ENCODE data around the gene UVRAG.

UVRAG gene

GRCh38 chr11:76073724-76074123, 258.7 kb downstream of the UVRAG start:
- TF ChIP-seq USF1 (IDR thresholded peaks at IDR 0.05) = no peak
- TF ChIP-seq REST (IDR thresholded peaks at IDR 0.05; ENCODE audit: low read depth) = no peak
- TF ChIP-seq EP300 (IDR thresholded peaks at IDR 0.05; ENCODE audit: borderline replicate concordance) = no peak
- TF ChIP-seq TAF1 (IDR thresholded peaks at IDR 0.05; ENCODE audit: low read depth) = no peak
- TF ChIP-seq CREB1 (IDR thresholded peaks at IDR 0.05; ENCODE audit: low read depth) = no peak
- TF ChIP-seq FOXM1 (IDR thresholded peaks at IDR 0.05; ENCODE audit: borderline replicate concordance, low read depth) = no peak
- no peak for TF ChIP-seq MAX (IDR thresholded peaks at IDR 0.05)
- TF ChIP-seq TCF12 (IDR thresholded peaks at IDR 0.05; ENCODE audit: low read depth) = no peak
- TF ChIP-seq EGR1 (IDR thresholded peaks at IDR 0.05) = no peak
- no peak for TF ChIP-seq NFIC (IDR thresholded peaks at IDR 0.05)
- no peak for TF ChIP-seq CEBPB (IDR thresholded peaks at IDR 0.05)
- TF ChIP-seq TEAD4 (IDR thresholded peaks at IDR 0.05) = no peak
- no peak for TF ChIP-seq ZBTB7A (IDR thresholded peaks at IDR 0.05; ENCODE audit: low read depth)
- TF ChIP-seq YY1 (IDR thresholded peaks at IDR 0.05; ENCODE audit: low read depth) = no peak
- no peak for TF ChIP-seq RAD21 (IDR thresholded peaks at IDR 0.05; ENCODE audit: low read depth)

GRCh38 chr11:76074148-76075095, 259.4 kb downstream of the UVRAG start:
- TF ChIP-seq CREB1 (IDR thresholded peaks at IDR 0.05; ENCODE audit: low read depth) = no peak
- TF ChIP-seq EGR1 (IDR thresholded peaks at IDR 0.05) = no peak
- no peak for TF ChIP-seq TAF1 (IDR thresholded peaks at IDR 0.05; ENCODE audit: low read depth)
- TF ChIP-seq TEAD4 (IDR thresholded peaks at IDR 0.05) = no peak
- no peak for TF ChIP-seq MAX (IDR thresholded peaks at IDR 0.05)
- no peak for TF ChIP-seq ZBTB7A (IDR thresholded peaks at IDR 0.05; ENCODE audit: low read depth)
- no peak for TF ChIP-seq EP300 (IDR thresholded peaks at IDR 0.05; ENCODE audit: borderline replicate concordance)
- no peak for TF ChIP-seq REST (IDR thresholded peaks at IDR 0.05; ENCODE audit: low read depth)
- TF ChIP-seq RAD21 (IDR thresholded peaks at IDR 0.05; ENCODE audit: low read depth) = no peak
- TF ChIP-seq YY1 (IDR thresholded peaks at IDR 0.05; ENCODE audit: low read depth) = no peak
- no peak for TF ChIP-seq TCF12 (IDR thresholded peaks at IDR 0.05; ENCODE audit: low read depth)
- TF ChIP-seq NFIC (IDR thresholded peaks at IDR 0.05) = no peak
- TF ChIP-seq USF1 (IDR thresholded peaks at IDR 0.05) = no peak
- no peak for TF ChIP-seq FOXM1 (IDR thresholded peaks at IDR 0.05; ENCODE audit: borderline replicate concordance, low read depth)
- TF ChIP-seq CEBPB (IDR thresholded peaks at IDR 0.05) = no peak

- TF ChIP-seq TCF12 (IDR thresholded peaks at IDR 0.05; ENCODE audit: low read depth) (no peak), TAF1 (IDR thresholded peaks at IDR 0.05; ENCODE audit: low read depth) (no peak), CREB1 (IDR thresholded peaks at IDR 0.05; ENCODE audit: low read depth) (no peak), USF1 (IDR thresholded peaks at IDR 0.05) (no peak), ZBTB7A (IDR thresholded peaks at IDR 0.05; ENCODE audit: low read depth) (no peak), RAD21 (IDR thresholded peaks at IDR 0.05; ENCODE audit: low read depth) (no peak), YY1 (IDR thresholded peaks at IDR 0.05; ENCODE audit: low read depth) (no peak), CEBPB (IDR thresholded peaks at IDR 0.05) (no peak), EGR1 (IDR thresholded peaks at IDR 0.05) (no peak), REST (IDR thresholded peaks at IDR 0.05; ENCODE audit: low read depth) (no peak), EP300 (IDR thresholded peaks at IDR 0.05; ENCODE audit: borderline replicate concordance) (no peak), FOXM1 (IDR thresholded peaks at IDR 0.05; ENCODE audit: borderline replicate concordance, low read depth) (no peak), MAX (IDR thresholded peaks at IDR 0.05) (no peak), TEAD4 (IDR thresholded peaks at IDR 0.05) (no peak), NFIC (IDR thresholded peaks at IDR 0.05) (no peak)
Observed at GRCh38 chr11:76075716-76076115, 260.7 kb downstream of the UVRAG start.

All from Ishikawa (cell line).